VCaP (cell line): Measurements from ENCODE around the gene KDSR.

Experiments
- H3K27ac ChIP-seq: fragments of 450-650 bp; 2 replicates; pipeline ENCODE4 v1.5.1; 2017
- CTCF ChIP-seq: fragments of 450-650 bp; conservative IDR thresholded peaks from 2 replicates; pipeline ENCODE4 v1.5.1; 2017; ENCODE audit warnings: mild to moderate bottlenecking, moderate library complexity

The KDSR gene

GRCh38 chr18:63399300-63399699 is 32.3 kb upstream of the KDSR start:
- H3K27ac ChIP-seq, result no peak overlapping the region
- no peak for TF ChIP-seq CTCF

- no peak overlapping the region for H3K27ac ChIP-seq
- no peak for TF ChIP-seq CTCF
These were observed 30.3 kb upstream of the KDSR start for GRCh38 chr18:63397349-63397748.

- TF ChIP-seq CTCF, result no peak
- no peak overlapping the region for H3K27ac ChIP-seq
These were observed 28.5 kb upstream of the KDSR start for GRCh38 chr18:63395503-63395902.

- TF ChIP-seq CTCF, result no peak
These were observed 27.9 kb upstream of the KDSR start for GRCh38 chr18:63394954-63395353.

GRCh38 chr18:63387861-63388260 is 20.9 kb upstream of the KDSR start:
- H3K27ac ChIP-seq, result no peak overlapping the region
- no peak for TF ChIP-seq CTCF

More at GRCh38 chr18:63394954-63395353, 27.9 kb upstream of the KDSR start:
- no peak overlapping the region for H3K27ac ChIP-seq

- TF ChIP-seq CTCF, result no peak
These were observed 15.8 kb upstream of the KDSR start for GRCh38 chr18:63382843-63383242.

GRCh38 chr18:63379639-63379962 is 12.6 kb upstream of the KDSR start:
- TF ChIP-seq CTCF, result no peak
- no peak overlapping the region for H3K27ac ChIP-seq

More at GRCh38 chr18:63382843-63383242, 15.8 kb upstream of the KDSR start:
- H3K27ac ChIP-seq, result no peak overlapping the region
